A549 (cell line): ENCODE measurements around the gene UGT1A7. TPM values are rescaled to one million over a fixed set of nuclear protein-coding genes. Genes with fewer than 3 reads are reported as not detected.

Experiments used
- ATAC-seq, 2 experiments: fragments of 200-7000 bp in 1 of 2; fragments of >200 bp in 1 of 2; cut with Nextera tagmentation in 1 of 2; cut with Tn5 transposase in 1 of 2; 3 replicates each; pipeline versions ENCODE4 v1.8.0 to v1.9.1; 2018 to 2020; ENCODE audit warnings: mild to moderate bottlenecking in 1 of 2, moderate library complexity in 1 of 2
- CTCF ChIA-PET: fragments of 300-600 bp; sonication (Branson Sonifier 250); formaldehyde crosslinking; extraction: SDS; loops from one replicate; lab custom pipeline; 2021; ENCODE audit warnings: antibody characterized with exemption, inconsistent platforms; lab: Yijun Ruan, JAX
- POLR2A ChIA-PET: fragments of 350-600 bp; formaldehyde crosslinking; extraction: SDS; loops from one replicate; lab custom pipeline; 2021; ENCODE audit warnings: antibody characterized with exemption, inconsistent platforms; lab: Yijun Ruan, JAX
- DNase-seq, 2 experiments: peaks; one replicate each; pipeline versions ENCODE4 v3.0.0 to v3.0.0-alpha.2; 2011 to 2016; ENCODE audit warnings: low read depth in 1 of 2, low spot score in 1 of 2
- FAIRE-seq: peaks from 2 replicates; lab custom pipeline; 2011; peaks lifted over from hg19 to GRCh38; lab: Jason Lieb, UNC
- H3K27ac ChIP-seq, 2 experiments: fragments of >200 bp; sonication (Bioruptor Twin); formaldehyde crosslinking; 3 replicates each; pipeline ENCODE4 v1.5.1; 2016 to 2017
- H3K4me1 ChIP-seq: fragments of >200 bp; sonication (Bioruptor Twin); formaldehyde crosslinking; 3 replicates; pipeline ENCODE4 v1.6.1; 2016
- H3K4me2 ChIP-seq: fragments of >200 bp; sonication (Bioruptor Twin); formaldehyde crosslinking; 3 replicates; pipeline ENCODE4 v1.6.1; 2016
- H3K4me3 ChIP-seq: fragments of >200 bp; sonication (Bioruptor Twin); formaldehyde crosslinking; 3 replicates; pipeline ENCODE4 v1.5.1; 2016
- H3K9me3 ChIP-seq: fragments of >200 bp; sonication (Bioruptor Twin); formaldehyde crosslinking; 3 replicates; pipeline ENCODE4 v1.6.1; 2016
- BHLHE40 ChIP-seq: IDR thresholded peaks from 2 replicates; pipeline ENCODE4 v1.6.1; 2012; ENCODE audit warnings: low read depth, low read length, inconsistent platforms
- CBX8 ChIP-seq: fragments of 200-600 bp; sonication (generic); IDR thresholded peaks from 2 replicates; pipeline ENCODE4 v1.6.1; 2016
- CEBPB ChIP-seq, 2 experiments: fragments of >200 bp in 1 of 2; sonication (Bioruptor Twin) in 1 of 2; formaldehyde crosslinking in 1 of 2; IDR thresholded peaks; 2 replicates each; pipeline ENCODE4 v1.6.1; 2012 to 2016
- EP300 ChIP-seq, 2 experiments: fragments of >200 bp; sonication (Bioruptor Twin); formaldehyde crosslinking; IDR thresholded peaks; 2 replicates in 1 of 2; 3 replicates in 1 of 2; pipeline ENCODE4 v1.6.1; 2016 to 2017
- FOSB ChIP-seq: fragments of 250-450 bp; sonication (Bioruptor Pico); IDR thresholded peaks from 2 replicates; pipeline ENCODE4 v1.5.0; 2020; ENCODE audit warnings: mild to moderate bottlenecking, moderate library complexity
- GATA3 ChIP-seq: IDR thresholded peaks from 2 replicates; pipeline ENCODE4 v1.6.1; 2012; ENCODE audit warnings: borderline replicate concordance
- HOXB5 ChIP-seq: fragments of 250-450 bp; sonication (Bioruptor Pico); IDR thresholded peaks from 2 replicates; pipeline ENCODE4 v1.5.0; 2020; ENCODE audit warnings: mild to moderate bottlenecking, moderate library complexity
- KDM5A ChIP-seq: fragments of 200-600 bp; sonication (generic); IDR thresholded peaks from 2 replicates; pipeline ENCODE4 v1.6.1; 2016; ENCODE audit warnings: antibody characterized with exemption, mild to moderate bottlenecking
- MAFK ChIP-seq: fragments of 450-650 bp; IDR thresholded peaks from 2 replicates; pipeline ENCODE4 v1.6.1; 2014; ENCODE audit not compliant: partially characterized antibody
- MAZ ChIP-seq: fragments of 150-350 bp; IDR thresholded peaks from 2 replicates; pipeline ENCODE4 v1.6.1; 2014; ENCODE audit warnings: antibody characterized with exemption, low read depth, low read length, borderline replicate concordance
- POLR2A ChIP-seq: IDR thresholded peaks from 2 replicates; pipeline ENCODE4 v1.6.1; 2012; ENCODE audit warnings: mild to moderate bottlenecking, low read length
- POLR2AphosphoS2 ChIP-seq: conservative IDR thresholded peaks from 2 replicates; pipeline ENCODE4 v1.6.1; 2012; ENCODE audit warnings: low read length, improper control_type of control experiment, inconsistent platforms
- RAD21 ChIP-seq, 2 experiments: fragments of >200 bp in 1 of 2; sonication (Bioruptor Twin) in 1 of 2; formaldehyde crosslinking in 1 of 2; IDR thresholded peaks in 1 of 2; conservative IDR thresholded peaks in 1 of 2; 2 replicates in 1 of 2; 3 replicates in 1 of 2; pipeline ENCODE4 v1.6.1; 2012 to 2018; ENCODE audit warnings: inconsistent platforms in 1 of 2
- RCOR1 ChIP-seq: fragments of 150-350 bp; IDR thresholded peaks from 2 replicates; pipeline ENCODE4 v1.6.1; 2014; ENCODE audit warnings: antibody characterized with exemption, low read length, low read depth
- RFX5 ChIP-seq: fragments of 450-650 bp; IDR thresholded peaks from 2 replicates; pipeline ENCODE4 v1.7.1; 2014; ENCODE audit warnings: antibody characterized with exemption, mild to moderate bottlenecking, moderate library complexity
- RNF2 ChIP-seq: fragments of 200-600 bp; sonication (generic); IDR thresholded peaks from 2 replicates; pipeline ENCODE4 v1.6.1; 2016; ENCODE audit warnings: low read depth, mild to moderate bottlenecking, antibody characterized with exemption, moderate library complexity, borderline replicate concordance
- ZNF302 ChIP-seq: fragments of 250-450 bp; sonication (Bioruptor Pico); IDR thresholded peaks from 2 replicates; pipeline ENCODE4 v1.9.0; 2021; ENCODE audit warnings: inconsistent platforms, mild to moderate bottlenecking, moderate library complexity
- WGBS: methylation state at CpG from one replicate; pipeline ENCODE4 v1.1.6; 2017; ENCODE audit errors: missing lambda C conversion rate; 5-methylcytosine and 5-hydroxymethylcytosine counted together
- polyA plus RNA-seq, 4 experiments: library from polyadenylated mRNA; depleted of rRNA in 3 of 4; stranded (reverse); fragments of >200 nt; fragmentation: RNase III in 1 of 4; extraction: RNeasy Plus Mini Kit Qiagen cat#74134 plus additional on column Dnase treatment in 1 of 4; gene quantifications; 2 replicates in 3 of 4; 3 replicates in 1 of 4; pipeline ENCODE4 v1.2.3, GENCODE V29; 2011 to 2017
- TF ChIP-seq, protein P1 (sequence below): fragments of >200 bp; sonication (Bioruptor Twin); formaldehyde crosslinking; IDR thresholded peaks from 3 replicates; pipeline ENCODE4 v1.5.1; 2016
- TF ChIP-seq, protein P2 (sequence below): fragments of >200 bp; sonication (Bioruptor Twin); formaldehyde crosslinking; IDR thresholded peaks from 2 replicates; pipeline ENCODE4 v1.6.1; 2016
- TF ChIP-seq, protein P3 (sequence below): fragments of 450-650 bp; IDR thresholded peaks from 2 replicates; pipeline ENCODE4 v1.6.1; 2014; ENCODE audit warnings: antibody characterized with exemption
- TF ChIP-seq, protein P4 (sequence below): IDR thresholded peaks from 2 replicates; pipeline ENCODE4 v1.6.1; 2012; ENCODE audit warnings: low read depth, borderline replicate concordance
- TF ChIP-seq, protein P5 (sequence below): fragments of 250-450 bp; sonication (Bioruptor Pico); IDR thresholded peaks from 2 replicates; pipeline ENCODE4 v1.5.0; 2021; ENCODE audit warnings: mild to moderate bottlenecking, moderate library complexity, borderline replicate concordance
- TF ChIP-seq, protein P6 (sequence below): fragments of >200 bp; sonication (Bioruptor Twin); formaldehyde crosslinking; IDR thresholded peaks from 3 replicates; pipeline ENCODE4 v1.6.1; 2016

The UGT1A7 gene
- polyA plus RNA-seq, 2 of the 4 experiments (the other 2 are of a cell fraction): 8.9 to 9.8 TPM

DNA sequence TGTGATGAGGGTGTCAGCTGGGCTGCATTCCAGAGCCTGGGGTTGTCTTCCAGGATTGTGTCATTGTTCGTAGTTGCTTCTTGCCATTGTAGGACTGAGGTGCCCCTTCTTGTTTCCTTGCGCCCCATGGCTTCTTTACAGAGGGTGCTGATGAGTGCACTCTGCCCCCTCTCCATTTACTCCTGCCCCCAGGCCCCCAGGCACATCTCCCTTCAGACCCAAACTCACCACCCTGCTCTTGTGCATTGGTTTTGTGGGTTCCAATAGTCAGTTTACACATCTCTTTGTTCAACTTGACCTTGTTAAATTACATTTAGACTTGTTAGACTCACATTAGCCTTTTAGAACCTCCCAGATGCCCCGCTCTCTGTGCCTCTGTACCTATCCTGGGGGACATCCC is 139.5 kb downstream of the UGT1A7 start (continued):
- TF ChIP-seq GATA3 (no peak), CBX8 (no peak), KDM5A (no peak)
- TF ChIP-seq, protein P1, sequence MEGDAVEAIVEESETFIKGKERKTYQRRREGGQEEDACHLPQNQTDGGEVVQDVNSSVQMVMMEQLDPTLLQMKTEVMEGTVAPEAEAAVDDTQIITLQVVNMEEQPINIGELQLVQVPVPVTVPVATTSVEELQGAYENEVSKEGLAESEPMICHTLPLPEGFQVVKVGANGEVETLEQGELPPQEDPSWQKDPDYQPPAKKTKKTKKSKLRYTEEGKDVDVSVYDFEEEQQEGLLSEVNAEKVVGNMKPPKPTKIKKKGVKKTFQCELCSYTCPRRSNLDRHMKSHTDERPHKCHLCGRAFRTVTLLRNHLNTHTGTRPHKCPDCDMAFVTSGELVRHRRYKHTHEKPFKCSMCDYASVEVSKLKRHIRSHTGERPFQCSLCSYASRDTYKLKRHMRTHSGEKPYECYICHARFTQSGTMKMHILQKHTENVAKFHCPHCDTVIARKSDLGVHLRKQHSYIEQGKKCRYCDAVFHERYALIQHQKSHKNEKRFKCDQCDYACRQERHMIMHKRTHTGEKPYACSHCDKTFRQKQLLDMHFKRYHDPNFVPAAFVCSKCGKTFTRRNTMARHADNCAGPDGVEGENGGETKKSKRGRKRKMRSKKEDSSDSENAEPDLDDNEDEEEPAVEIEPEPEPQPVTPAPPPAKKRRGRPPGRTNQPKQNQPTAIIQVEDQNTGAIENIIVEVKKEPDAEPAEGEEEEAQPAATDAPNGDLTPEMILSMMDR: no peak
- TF ChIP-seq, all 56 proteins: peak for 0

DNA sequence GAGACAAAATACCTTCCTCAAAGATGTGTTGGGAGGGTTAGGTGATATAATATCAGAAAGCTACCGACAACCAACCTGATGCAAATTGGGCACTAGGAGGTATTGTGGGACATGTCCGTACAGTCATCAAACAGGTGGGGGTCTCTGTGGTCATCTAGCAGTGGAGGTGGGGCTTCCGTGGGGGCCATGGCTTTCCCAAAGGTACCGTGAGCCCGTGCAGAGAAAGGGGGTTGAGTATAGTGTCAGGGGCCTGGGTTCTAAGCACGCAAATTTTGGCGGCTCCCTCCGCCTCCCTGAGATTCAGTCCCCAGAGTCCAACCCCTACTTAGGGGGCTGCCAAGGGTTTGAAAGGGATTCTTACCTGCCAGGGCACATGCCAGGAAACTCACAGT is 140.0 kb downstream of the UGT1A7 start:
- ATAC-seq (no peak), DNase-seq (no peak), FAIRE-seq (no peak)
- 94% methylated on average over 8 of the region's 8 CpGs for WGBS
- ChIA-PET POLR2A (no interaction called here), CTCF (interaction anchor here (1.9 kb wide), 1 partner anchor 31 kb away, joined by 3 read pairs; no protein-coding TSS in a partner anchor)
- Histone ChIP-seq H3K4me2 (no peak overlapping the region), H3K9me3 (0 out of 3 replicates have a peak, but pooled peaks cover 6% of the 10 kb centered on the region), H3K27ac (peak overlapping the region in 1 of 2 experiments; percentile 81; a peak in 3 of 6 replicates), H3K4me3 (no peak overlapping the region), H3K4me1 (peaks cover 28% of the 10 kb centered on the region)
- TF ChIP-seq, protein P1: no peak
- TF ChIP-seq, protein P2, sequence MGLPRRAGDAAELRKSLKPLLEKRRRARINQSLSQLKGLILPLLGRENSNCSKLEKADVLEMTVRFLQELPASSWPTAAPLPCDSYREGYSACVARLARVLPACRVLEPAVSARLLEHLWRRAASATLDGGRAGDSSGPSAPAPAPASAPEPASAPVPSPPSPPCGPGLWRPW: no peak
- no peak for TF ChIP-seq RCOR1
- TF ChIP-seq, protein P3, sequence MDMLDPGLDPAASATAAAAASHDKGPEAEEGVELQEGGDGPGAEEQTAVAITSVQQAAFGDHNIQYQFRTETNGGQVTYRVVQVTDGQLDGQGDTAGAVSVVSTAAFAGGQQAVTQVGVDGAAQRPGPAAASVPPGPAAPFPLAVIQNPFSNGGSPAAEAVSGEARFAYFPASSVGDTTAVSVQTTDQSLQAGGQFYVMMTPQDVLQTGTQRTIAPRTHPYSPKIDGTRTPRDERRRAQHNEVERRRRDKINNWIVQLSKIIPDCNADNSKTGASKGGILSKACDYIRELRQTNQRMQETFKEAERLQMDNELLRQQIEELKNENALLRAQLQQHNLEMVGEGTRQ: no peak
- TF ChIP-seq, protein P4, sequence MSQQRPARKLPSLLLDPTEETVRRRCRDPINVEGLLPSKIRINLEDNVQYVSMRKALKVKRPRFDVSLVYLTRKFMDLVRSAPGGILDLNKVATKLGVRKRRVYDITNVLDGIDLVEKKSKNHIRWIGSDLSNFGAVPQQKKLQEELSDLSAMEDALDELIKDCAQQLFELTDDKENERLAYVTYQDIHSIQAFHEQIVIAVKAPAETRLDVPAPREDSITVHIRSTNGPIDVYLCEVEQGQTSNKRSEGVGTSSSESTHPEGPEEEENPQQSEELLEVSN: no peak
- TF ChIP-seq POLR2A: no peak
- TF ChIP-seq BHLHE40: no peak
- TF ChIP-seq MAFK: no peak
- TF ChIP-seq, protein P5, sequence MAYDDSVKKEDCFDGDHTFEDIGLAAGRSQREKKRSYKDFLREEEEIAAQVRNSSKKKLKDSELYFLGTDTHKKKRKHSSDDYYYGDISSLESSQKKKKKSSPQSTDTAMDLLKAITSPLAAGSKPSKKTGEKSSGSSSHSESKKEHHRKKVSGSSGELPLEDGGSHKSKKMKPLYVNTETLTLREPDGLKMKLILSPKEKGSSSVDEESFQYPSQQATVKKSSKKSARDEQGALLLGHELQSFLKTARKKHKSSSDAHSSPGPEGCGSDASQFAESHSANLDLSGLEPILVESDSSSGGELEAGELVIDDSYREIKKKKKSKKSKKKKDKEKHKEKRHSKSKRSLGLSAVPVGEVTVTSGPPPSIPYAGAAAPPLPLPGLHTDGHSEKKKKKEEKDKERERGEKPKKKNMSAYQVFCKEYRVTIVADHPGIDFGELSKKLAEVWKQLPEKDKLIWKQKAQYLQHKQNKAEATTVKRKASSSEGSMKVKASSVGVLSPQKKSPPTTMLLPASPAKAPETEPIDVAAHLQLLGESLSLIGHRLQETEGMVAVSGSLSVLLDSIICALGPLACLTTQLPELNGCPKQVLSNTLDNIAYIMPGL (CRISPR knock-in tag): no peak
- no peak for TF ChIP-seq RAD21 (conservative IDR thresholded peaks at IDR 0.05 in 1 of 2, IDR thresholded peaks at IDR 0.05 in 1 of 2)
- TF ChIP-seq EP300 (IDR thresholded peaks at IDR 0.05): no peak

DNA sequence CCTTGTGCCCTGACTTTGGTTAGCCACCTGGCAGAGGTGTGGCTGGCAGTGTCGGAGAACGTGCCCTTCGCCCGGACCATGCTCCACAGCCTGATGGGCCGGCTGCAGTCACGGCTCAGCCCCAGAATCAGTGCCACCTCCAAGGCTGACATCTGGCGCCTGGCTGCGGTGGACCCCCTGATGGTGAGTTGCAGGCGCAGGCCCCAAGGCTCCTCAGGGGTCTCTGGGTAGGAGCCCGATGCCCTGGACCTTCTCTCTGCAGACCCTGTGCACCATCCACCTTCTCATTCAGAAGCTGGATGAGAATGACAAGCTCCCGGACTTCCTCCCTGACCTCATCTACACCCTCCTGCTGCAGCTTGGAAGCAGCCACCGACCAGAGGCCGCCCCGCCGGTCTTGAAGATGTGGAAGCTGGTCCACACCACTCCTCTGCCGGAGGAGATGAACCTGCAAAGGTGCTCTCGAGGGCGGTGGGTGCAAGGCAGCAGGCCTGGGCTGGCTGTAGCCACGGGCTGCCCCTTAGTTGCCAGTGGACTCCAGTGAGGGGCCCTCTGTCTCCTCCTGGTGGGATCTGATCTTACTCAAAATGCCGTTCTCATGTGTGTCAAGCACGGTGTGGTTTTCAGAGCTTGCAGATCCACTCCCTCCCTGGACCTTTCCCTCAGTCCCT is 140.5 kb downstream of the UGT1A7 start:
- 96% methylated on average over 16 of the region's 21 CpGs for WGBS
- ATAC-seq (peak in 1 of 2 experiments; percentile 10; a peak in 2 of 6 replicates), DNase-seq (no peak), FAIRE-seq (no peak)
- CTCF ChIA-PET: interaction anchor here (1.3 to 1.9 kb wide), 2 partner anchors 31 to 111 kb away, joined by 3 read pairs; no protein-coding TSS in a partner anchor
- Histone ChIP-seq H3K4me2 (no peak overlapping the region), H3K4me1 (peaks cover 23% of the 10 kb centered on the region), H3K4me3 (no peak overlapping the region), H3K9me3 (0 out of 3 replicates have a peak, but pooled peaks cover 7% of the 10 kb centered on the region), H3K27ac (peak overlapping the region; percentile 65 to 81; a peak in 5 of 6 replicates)
- POLR2A ChIA-PET: no interaction called here
- TF ChIP-seq POLR2AphosphoS2 (no peak), RFX5 (no peak), RNF2 (no peak), ZNF302 (CRISPR knock-in tag) (no peak), FOSB (CRISPR knock-in tag) (no peak), HOXB5 (no peak), CEBPB (IDR thresholded peaks at IDR 0.05) (no peak), MAZ (no peak)
- TF ChIP-seq, protein P5 (CRISPR knock-in tag): no peak
- TF ChIP-seq, protein P6, sequence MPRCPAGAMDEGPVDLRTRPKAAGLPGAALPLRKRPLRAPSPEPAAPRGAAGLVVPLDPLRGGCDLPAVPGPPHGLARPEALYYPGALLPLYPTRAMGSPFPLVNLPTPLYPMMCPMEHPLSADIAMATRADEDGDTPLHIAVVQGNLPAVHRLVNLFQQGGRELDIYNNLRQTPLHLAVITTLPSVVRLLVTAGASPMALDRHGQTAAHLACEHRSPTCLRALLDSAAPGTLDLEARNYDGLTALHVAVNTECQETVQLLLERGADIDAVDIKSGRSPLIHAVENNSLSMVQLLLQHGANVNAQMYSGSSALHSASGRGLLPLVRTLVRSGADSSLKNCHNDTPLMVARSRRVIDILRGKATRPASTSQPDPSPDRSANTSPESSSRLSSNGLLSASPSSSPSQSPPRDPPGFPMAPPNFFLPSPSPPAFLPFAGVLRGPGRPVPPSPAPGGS: no peak
